Ascending aorta (tissue), 2 donors: ENCODE data around the gene PAQR9. TPM values are rescaled to one million over a fixed set of nuclear protein-coding genes. Genes with fewer than 3 reads are reported as not detected.

Experiments
- DNase-seq, 2 donors: peaks; one replicate each; pipeline ENCODE4 v3.0.0-alpha.2; 2019; ENCODE audit warnings: low spot score in 2 of 2
- H3K27ac ChIP-seq, 2 donors: fragments of 200-600 bp; sonication (generic); one replicate each; pipeline ENCODE4 v1.5.1; 2016 to 2017; ENCODE audit warnings: mild to moderate bottlenecking in 1 of 2
- H3K27me3 ChIP-seq: fragments of 200-600 bp; sonication (generic); one replicate; pipeline ENCODE4 v1.5.1; 2017
- H3K36me3 ChIP-seq, 2 donors: fragments of 200-600 bp; sonication (generic); one replicate each; pipeline ENCODE4 v1.5.1; 2016
- H3K4me1 ChIP-seq, 2 donors: fragments of 200-600 bp; sonication (generic); one replicate each; pipeline ENCODE4 v1.5.1; 2016 to 2017; ENCODE audit warnings: mild to moderate bottlenecking in 1 of 2
- H3K4me3 ChIP-seq, 2 donors: fragments of 200-600 bp; sonication (generic); one replicate each; pipeline ENCODE4 v1.5.1; 2016 to 2017; ENCODE audit warnings: mild to moderate bottlenecking in 1 of 2
- H3K9me3 ChIP-seq, 2 donors: fragments of 200-600 bp; sonication (generic); one replicate each; pipeline ENCODE4 v1.5.1; 2016
- CTCF ChIP-seq, 3 experiments: fragments of 200-600 bp in 2 of 3; fragments of 450-650 bp in 1 of 3; sonication (generic) in 2 of 3; IDR thresholded peaks; one replicate each; pipeline ENCODE4 v1.5.1; 2016 to 2019; ENCODE audit warnings: antibody characterized with exemption in 3 of 3, mild to moderate bottlenecking in 1 of 3, moderate library complexity in 1 of 3
- intact Hi-C: fragments of 100-400 bp; cut with DNase I; formaldehyde crosslinking; loops from one replicate; pipeline ENCODE4 v1.15.1; 2023
- total RNA-seq: library from RNA; depleted of rRNA; stranded (reverse); fragments of >200 nt; gene quantifications from one replicate; pipeline ENCODE4 v1.1.0, GENCODE V29; 2016

The PAQR9 gene
- total RNA-seq, 1 donor from 2014 or later, result not detected

DNA sequence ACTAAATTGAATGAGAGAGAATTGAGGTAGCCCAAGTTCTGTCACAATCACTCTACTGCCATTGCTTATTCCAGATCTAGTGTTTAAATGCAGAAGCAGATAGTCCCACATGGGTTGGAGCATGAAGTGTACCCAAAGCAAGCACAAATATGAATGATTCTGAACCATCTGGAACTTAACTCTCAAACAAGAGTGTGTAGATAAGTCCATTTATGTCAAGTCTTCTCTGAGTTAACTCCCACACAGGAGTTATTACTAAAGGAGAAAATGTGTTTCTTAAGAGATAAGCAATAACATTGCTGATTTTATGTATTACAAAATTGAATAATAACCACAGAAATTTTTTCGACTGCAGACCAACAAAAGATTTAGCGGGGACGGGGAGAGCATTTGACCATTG, 33.6 kb downstream of the PAQR9 start:
- TF ChIP-seq CTCF (IDR thresholded peaks at IDR 0.05), result no peak
- intact Hi-C loops, result loop anchor here (5.0 kb wide), 1 partner anchor 43 kb away; the partner anchor contains the start of gene PCOLCE2
- DNase-seq, result no peak

GRCh38 chr3:142929109-142929508, 34.4 kb downstream of the PAQR9 start:
- Histone ChIP-seq H3K27ac (no peak overlapping the region), H3K4me1 (no peaks in the 10 kb centered on the region), H3K36me3 (no peaks in the 10 kb centered on the region), H3K27me3 (no peaks in the 10 kb centered on the region), H3K9me3 (no peaks in the 10 kb centered on the region), H3K4me3 (no peak overlapping the region)
- no peak for DNase-seq
- TF ChIP-seq CTCF (IDR thresholded peaks at IDR 0.05), result peak in 2 of 3 experiments; percentile 6 to 19
- intact Hi-C loops, result no loop called here

More for the DNA sequence above, 33.6 kb downstream of the PAQR9 start:
- Histone ChIP-seq H3K4me1 (no peaks in the 10 kb centered on the region), H3K27me3 (no peaks in the 10 kb centered on the region), H3K36me3 (no peaks in the 10 kb centered on the region), H3K9me3 (no peaks in the 10 kb centered on the region), H3K4me3 (no peak overlapping the region), H3K27ac (no peak overlapping the region)

GRCh38 chr3:142926368-142926944, 37.0 kb downstream of the PAQR9 start:
- H3K4me1 ChIP-seq, result no peaks in the 10 kb centered on the region
- no peak for DNase-seq
- H3K27ac ChIP-seq, result no peak overlapping the region
- intact Hi-C loops, result no loop called here
- TF ChIP-seq CTCF (IDR thresholded peaks at IDR 0.05), result no peak
- H3K27me3 ChIP-seq, result no peaks in the 10 kb centered on the region
- H3K4me3 ChIP-seq, result no peak overlapping the region
- no peaks in the 10 kb centered on the region for H3K36me3 ChIP-seq
- no peaks in the 10 kb centered on the region for H3K9me3 ChIP-seq

GRCh38 chr3:142925140-142925539, 38.3 kb downstream of the PAQR9 start:
- DNase-seq, result no peak
- Histone ChIP-seq H3K27ac (no peak overlapping the region), H3K9me3 (no peaks in the 10 kb centered on the region), H3K4me3 (no peak overlapping the region), H3K4me1 (no peaks in the 10 kb centered on the region), H3K27me3 (no peaks in the 10 kb centered on the region), H3K36me3 (no peaks in the 10 kb centered on the region)
- TF ChIP-seq CTCF (IDR thresholded peaks at IDR 0.05), result no peak
- intact Hi-C loops, result no loop called here

- no peaks in the 10 kb centered on the region for H3K9me3 ChIP-seq
- no peak overlapping the region for H3K4me3 ChIP-seq
- TF ChIP-seq CTCF (IDR thresholded peaks at IDR 0.05), result no peak
- H3K27me3 ChIP-seq, result no peaks in the 10 kb centered on the region
- no peaks in the 10 kb centered on the region for H3K4me1 ChIP-seq
- no peaks in the 10 kb centered on the region for H3K36me3 ChIP-seq
- intact Hi-C loops, result no loop called here
- no peak for DNase-seq
- H3K27ac ChIP-seq, result no peak overlapping the region
Measured at GRCh38 chr3:142923694-142924093, 39.8 kb downstream of the PAQR9 start.

GRCh38 chr3:142916605-142917004, 46.9 kb downstream of the PAQR9 start:
- TF ChIP-seq CTCF (IDR thresholded peaks at IDR 0.05), result no peak
- intact Hi-C loops, result no loop called here
- no peak for DNase-seq
- H3K4me3 ChIP-seq, result no peak overlapping the region
- no peaks in the 10 kb centered on the region for H3K27me3 ChIP-seq
- H3K9me3 ChIP-seq, result no peaks in the 10 kb centered on the region
- H3K27ac ChIP-seq, result no peak overlapping the region
- H3K4me1 ChIP-seq, result peaks cover 0 to 14% of the 10 kb centered on the region in 2 donors
- H3K36me3 ChIP-seq, result no peaks in the 10 kb centered on the region
